Stimulated activated CD4-positive, alpha-beta T cell treated with anti-CD3 and anti-CD28 coated beads, TNF-alpha, amount 100 ng/mL, for 48 hours (primary cell): ENCODE results near the gene BMX.

Source experiments
- DNase-seq, 3 donors: peaks; one replicate each; pipeline ENCODE4 v3.0.0-alpha.2; 2020; ENCODE audit warnings: low read depth in 3 of 3

BMX gene

GRCh38 chrX:15507005-15507404 lies 6.4 kb downstream of the BMX start:
- no peak for DNase-seq

GRCh38 chrX:15509845-15510244 lies 9.2 kb downstream of the BMX start:
- DNase-seq, result no peak

GRCh38 chrX:15511563-15511962 lies 11.0 kb downstream of the BMX start:
- no peak for DNase-seq

GRCh38 chrX:15512401-15512965 lies 11.9 kb downstream of the BMX start:
- no peak for DNase-seq

GRCh38 chrX:15514279-15514678 lies 13.7 kb downstream of the BMX start:
- no peak for DNase-seq

- no peak for DNase-seq
Observed at GRCh38 chrX:15515931-15516330, 15.3 kb downstream of the BMX start.

- no peak for DNase-seq
Observed at GRCh38 chrX:15522464-15522863, 21.9 kb downstream of the BMX start.

- no peak for DNase-seq
Observed at GRCh38 chrX:15523088-15523487, 22.5 kb downstream of the BMX start.

- DNase-seq, result no peak
Observed at GRCh38 chrX:15524417-15524816, 23.8 kb downstream of the BMX start.

- no peak for DNase-seq
Observed at GRCh38 chrX:15525664-15526416, 25.2 kb downstream of the BMX start.

- no peak for DNase-seq
Observed at GRCh38 chrX:15529165-15529564, 28.6 kb downstream of the BMX start.

GRCh38 chrX:15530318-15530717 lies 29.7 kb downstream of the BMX start:
- no peak for DNase-seq

- DNase-seq, result no peak
Observed at GRCh38 chrX:15546745-15547144, 46.1 kb downstream of the BMX start.

- no peak for DNase-seq
Observed at GRCh38 chrX:15547356-15547755, 46.7 kb downstream of the BMX start.

GRCh38 chrX:15549189-15550012 lies 48.8 kb downstream of the BMX start:
- no peak for DNase-seq

GRCh38 chrX:15559227-15559626 lies 58.6 kb downstream of the BMX start:
- no peak for DNase-seq

- DNase-seq, result no peak
Observed at GRCh38 chrX:15560924-15561323, 60.3 kb downstream of the BMX start.

GRCh38 chrX:15563056-15563455 lies 62.4 kb downstream of the BMX start:
- DNase-seq, result no peak

- DNase-seq, result peak in 2 of 3 donors; percentile 1 to 7
Observed at GRCh38 chrX:15564981-15565579, 64.5 kb downstream of the BMX start.

GRCh38 chrX:15566244-15566643 lies 65.6 kb downstream of the BMX start:
- no peak for DNase-seq

GRCh38 chrX:15567267-15567666 lies 66.7 kb downstream of the BMX start:
- no peak for DNase-seq

- no peak for DNase-seq
Observed at GRCh38 chrX:15567886-15568616, 67.4 kb downstream of the BMX start.
